Ishikawa (cell line): Measurements from ENCODE around the gene LRP1.

Source experiments
- CEBPB ChIP-seq: IDR thresholded peaks from 2 replicates; pipeline ENCODE4 v1.6.1; 2012
- CREB1 ChIP-seq: IDR thresholded peaks from 2 replicates; pipeline ENCODE4 v1.6.1; 2012; ENCODE audit warnings: low read depth
- EGR1 ChIP-seq: IDR thresholded peaks from 2 replicates; pipeline ENCODE4 v1.6.1; 2012
- EP300 ChIP-seq: IDR thresholded peaks from 2 replicates; pipeline ENCODE4 v1.6.1; 2012; ENCODE audit warnings: borderline replicate concordance
- FOXM1 ChIP-seq: IDR thresholded peaks from 2 replicates; pipeline ENCODE4 v1.6.1; 2012; ENCODE audit warnings: low read depth, borderline replicate concordance
- NFIC ChIP-seq: IDR thresholded peaks from 2 replicates; pipeline ENCODE4 v1.6.1; 2012
- RAD21 ChIP-seq: IDR thresholded peaks from 2 replicates; pipeline ENCODE4 v1.6.1; 2012; ENCODE audit warnings: low read depth
- TAF1 ChIP-seq: IDR thresholded peaks from 2 replicates; pipeline ENCODE4 v1.6.1; 2012; ENCODE audit warnings: low read depth, mild to moderate bottlenecking
- TCF12 ChIP-seq: IDR thresholded peaks from 2 replicates; pipeline ENCODE4 v1.6.1; 2012; ENCODE audit warnings: low read depth
- TEAD4 ChIP-seq: IDR thresholded peaks from 2 replicates; pipeline ENCODE4 v1.6.1; 2012
- YY1 ChIP-seq: IDR thresholded peaks from 2 replicates; pipeline ENCODE4 v1.6.1; 2012; ENCODE audit warnings: low read depth
- ZBTB7A ChIP-seq: IDR thresholded peaks from 2 replicates; pipeline ENCODE4 v1.6.1; 2012; ENCODE audit warnings: low read depth
- TF ChIP-seq, protein P1 (sequence below): IDR thresholded peaks from 2 replicates; pipeline ENCODE4 v1.6.1; 2012; ENCODE audit warnings: low read depth, mild to moderate bottlenecking
- TF ChIP-seq, protein P2 (sequence below): IDR thresholded peaks from 2 replicates; pipeline ENCODE4 v1.6.1; 2012
- TF ChIP-seq, protein P3 (sequence below): IDR thresholded peaks from 2 replicates; pipeline ENCODE4 v1.6.1; 2012

The LRP1 gene

DNA sequence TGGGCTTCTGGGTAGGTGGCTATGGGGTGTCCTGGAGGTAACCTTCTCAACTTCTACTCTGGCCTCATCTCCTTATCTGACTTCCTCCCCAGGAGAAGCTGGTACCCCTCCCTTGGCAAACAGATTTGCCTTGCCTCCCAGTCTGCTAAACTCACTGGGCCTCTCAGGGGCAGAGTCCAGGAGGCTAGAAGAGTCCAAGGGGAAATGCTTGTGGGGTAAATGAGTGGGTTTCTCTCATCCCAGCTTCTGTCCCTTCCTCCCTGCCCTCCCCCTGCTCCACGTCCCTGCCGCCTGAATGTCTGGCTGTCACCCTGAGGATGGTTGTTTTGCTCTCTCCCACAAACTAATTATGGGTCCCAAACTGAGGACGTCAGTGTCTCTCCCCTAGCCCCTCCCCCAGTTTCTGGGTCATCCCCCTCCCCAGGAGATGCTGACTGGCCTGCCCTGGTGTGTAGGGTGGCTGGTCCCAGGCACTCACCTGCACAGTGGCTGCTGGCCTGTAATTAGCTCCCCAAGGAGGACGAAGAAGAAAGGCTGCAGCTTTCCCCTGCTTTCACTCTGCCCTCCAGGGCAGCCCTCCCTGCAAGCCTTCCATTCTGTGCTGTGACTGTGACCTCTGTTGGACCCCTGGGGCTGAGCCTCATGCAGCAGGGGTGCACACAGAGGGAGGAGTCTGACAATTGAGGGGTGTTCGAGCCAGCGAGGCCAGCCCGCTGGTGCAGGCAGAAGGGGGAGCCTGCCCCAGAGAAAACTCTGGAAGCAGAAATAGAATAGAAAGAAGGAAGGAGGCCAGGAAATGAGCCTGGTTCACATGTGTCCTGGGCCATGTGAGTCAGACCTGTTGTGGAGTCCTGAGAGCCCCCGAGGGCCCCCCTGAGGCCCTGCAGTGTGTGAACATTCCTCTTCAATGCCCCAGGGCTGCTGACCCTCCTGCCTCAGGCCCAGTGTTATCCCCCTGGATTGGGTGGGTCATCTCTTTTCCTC lies 19.0 kb downstream of the LRP1 start, which contains the start of gene LRP1-AS:
LRP1-AS (minus strand) TSS at position 659 of the 984 bp plus-strand sequence.
- TF ChIP-seq, protein P1, sequence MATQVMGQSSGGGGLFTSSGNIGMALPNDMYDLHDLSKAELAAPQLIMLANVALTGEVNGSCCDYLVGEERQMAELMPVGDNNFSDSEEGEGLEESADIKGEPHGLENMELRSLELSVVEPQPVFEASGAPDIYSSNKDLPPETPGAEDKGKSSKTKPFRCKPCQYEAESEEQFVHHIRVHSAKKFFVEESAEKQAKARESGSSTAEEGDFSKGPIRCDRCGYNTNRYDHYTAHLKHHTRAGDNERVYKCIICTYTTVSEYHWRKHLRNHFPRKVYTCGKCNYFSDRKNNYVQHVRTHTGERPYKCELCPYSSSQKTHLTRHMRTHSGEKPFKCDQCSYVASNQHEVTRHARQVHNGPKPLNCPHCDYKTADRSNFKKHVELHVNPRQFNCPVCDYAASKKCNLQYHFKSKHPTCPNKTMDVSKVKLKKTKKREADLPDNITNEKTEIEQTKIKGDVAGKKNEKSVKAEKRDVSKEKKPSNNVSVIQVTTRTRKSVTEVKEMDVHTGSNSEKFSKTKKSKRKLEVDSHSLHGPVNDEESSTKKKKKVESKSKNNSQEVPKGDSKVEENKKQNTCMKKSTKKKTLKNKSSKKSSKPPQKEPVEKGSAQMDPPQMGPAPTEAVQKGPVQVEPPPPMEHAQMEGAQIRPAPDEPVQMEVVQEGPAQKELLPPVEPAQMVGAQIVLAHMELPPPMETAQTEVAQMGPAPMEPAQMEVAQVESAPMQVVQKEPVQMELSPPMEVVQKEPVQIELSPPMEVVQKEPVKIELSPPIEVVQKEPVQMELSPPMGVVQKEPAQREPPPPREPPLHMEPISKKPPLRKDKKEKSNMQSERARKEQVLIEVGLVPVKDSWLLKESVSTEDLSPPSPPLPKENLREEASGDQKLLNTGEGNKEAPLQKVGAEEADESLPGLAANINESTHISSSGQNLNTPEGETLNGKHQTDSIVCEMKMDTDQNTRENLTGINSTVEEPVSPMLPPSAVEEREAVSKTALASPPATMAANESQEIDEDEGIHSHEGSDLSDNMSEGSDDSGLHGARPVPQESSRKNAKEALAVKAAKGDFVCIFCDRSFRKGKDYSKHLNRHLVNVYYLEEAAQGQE = no peak
- TF ChIP-seq CEBPB (no peak), EP300 (no peak), TCF12 (no peak), FOXM1 (no peak), RAD21 (no peak), YY1 (no peak), CREB1 (no peak)
- TF ChIP-seq, protein P2, sequence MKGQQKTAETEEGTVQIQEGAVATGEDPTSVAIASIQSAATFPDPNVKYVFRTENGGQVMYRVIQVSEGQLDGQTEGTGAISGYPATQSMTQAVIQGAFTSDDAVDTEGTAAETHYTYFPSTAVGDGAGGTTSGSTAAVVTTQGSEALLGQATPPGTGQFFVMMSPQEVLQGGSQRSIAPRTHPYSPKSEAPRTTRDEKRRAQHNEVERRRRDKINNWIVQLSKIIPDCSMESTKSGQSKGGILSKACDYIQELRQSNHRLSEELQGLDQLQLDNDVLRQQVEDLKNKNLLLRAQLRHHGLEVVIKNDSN = no peak

DNA sequence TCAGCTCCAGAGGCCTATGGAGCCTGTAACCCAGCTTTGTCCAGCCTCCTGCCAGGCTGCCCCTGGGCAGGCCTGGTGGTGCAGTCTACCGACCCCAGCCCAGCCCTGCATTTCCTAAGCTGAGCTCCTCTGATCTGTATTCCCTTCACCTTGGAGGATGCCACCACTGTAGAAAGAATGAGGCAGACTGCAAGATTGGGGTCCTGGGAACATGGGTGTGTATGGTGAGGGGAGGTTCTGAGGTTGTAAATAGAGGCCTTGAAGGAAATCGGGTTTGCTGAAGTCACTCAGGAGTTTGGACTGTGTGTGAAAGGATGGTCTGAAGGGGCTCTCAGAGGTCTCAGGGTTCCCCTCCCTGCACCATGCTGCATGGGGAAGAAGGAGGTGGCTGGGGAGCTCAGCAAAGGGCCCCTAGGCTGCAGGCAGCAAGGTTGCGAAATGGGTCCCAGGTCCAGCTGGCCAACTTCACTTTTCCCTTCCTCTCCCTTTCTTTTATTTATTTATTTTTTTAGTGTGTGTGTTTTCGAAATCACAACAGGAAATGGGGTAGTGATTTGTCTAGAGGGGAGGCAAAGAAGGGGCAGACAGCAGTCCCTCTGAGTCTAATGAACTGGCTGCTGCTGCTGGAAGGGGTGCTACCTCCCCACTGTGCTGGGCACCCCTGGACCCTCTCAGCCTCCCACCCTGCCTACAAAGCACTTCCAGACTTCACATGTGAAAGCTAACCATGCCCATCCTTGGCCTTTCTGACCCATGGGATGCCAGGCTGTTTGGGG lies 20.4 kb downstream of the LRP1 start:
- TF ChIP-seq ZBTB7A (no peak), CEBPB (peak; percentile 50; the same call in 1 of the 2 replicates)

DNA sequence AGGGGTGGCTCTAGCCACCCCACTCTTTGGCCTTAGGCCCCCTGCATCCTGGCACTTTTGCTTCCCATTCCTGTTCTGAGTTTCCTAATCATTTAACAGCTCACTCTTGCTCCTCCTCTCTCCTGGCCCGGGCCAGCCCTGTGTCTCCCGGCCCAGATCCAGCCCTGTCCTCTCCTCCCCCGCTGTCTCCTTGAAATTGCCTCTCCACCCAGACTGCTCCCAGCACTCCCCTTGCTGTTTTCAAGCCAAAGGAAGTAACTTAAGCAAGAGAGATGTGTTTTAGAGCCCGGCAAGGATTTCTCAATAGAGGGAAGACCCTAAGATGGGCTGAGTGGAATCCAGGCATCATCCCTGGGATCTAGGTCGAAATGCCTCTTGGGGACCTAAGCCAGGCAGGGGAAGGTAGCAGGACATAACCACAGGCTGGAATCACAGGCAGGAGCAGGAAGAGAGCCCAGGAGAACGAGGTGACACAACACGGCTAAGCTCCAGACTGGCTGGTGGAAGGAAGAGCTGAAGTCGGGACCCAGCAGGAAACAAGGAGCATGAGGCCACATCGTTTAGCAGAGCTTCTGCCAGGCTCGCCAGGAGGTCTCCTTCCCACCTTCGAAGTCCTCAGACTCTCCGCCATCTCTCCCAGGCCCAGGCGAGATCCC lies 21.1 kb downstream of the LRP1 start:
- TF ChIP-seq CEBPB (no peak), NFIC (no peak), RAD21 (no peak), CREB1 (no peak), YY1 (no peak), EP300 (no peak), TCF12 (no peak), TEAD4 (no peak), FOXM1 (no peak), TAF1 (no peak), ZBTB7A (no peak), EGR1 (no peak)
- TF ChIP-seq, protein P1 = no peak
- TF ChIP-seq, protein P2 = no peak
- TF ChIP-seq, protein P3, sequence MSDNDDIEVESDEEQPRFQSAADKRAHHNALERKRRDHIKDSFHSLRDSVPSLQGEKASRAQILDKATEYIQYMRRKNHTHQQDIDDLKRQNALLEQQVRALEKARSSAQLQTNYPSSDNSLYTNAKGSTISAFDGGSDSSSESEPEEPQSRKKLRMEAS = no peak

DNA sequence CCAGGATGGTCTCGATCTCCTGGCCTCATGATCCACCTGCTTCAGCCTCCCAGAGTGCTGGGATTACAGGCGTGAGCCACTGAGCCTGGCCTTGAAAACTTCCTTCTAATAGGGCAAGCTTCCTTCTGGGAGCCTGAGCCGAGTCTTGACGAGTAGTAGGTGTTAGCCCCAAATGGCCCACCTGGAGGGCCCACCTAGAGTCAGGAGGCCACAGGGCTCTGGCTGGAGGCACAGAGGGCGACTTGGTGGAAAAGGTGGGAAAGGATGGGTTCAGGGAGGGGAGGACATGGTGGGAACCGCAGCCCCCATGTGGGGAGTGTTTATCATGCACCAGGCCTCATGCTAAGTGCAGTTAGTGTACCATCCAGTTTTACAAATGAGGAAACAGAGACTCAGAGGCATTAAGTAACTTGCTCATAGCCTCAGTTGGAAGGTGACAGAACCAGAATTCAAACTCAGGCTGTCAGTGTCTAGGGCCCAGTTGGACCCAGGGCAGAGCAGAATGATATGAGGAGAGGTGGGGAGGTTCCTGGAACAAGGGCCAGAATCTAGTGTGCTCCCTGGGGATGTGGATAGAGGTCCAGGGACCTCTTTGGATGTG lies 22.2 kb downstream of the LRP1 start:
- TF ChIP-seq RAD21 (no peak), CEBPB (no peak), TEAD4 (no peak), CREB1 (no peak), TCF12 (no peak), EGR1 (no peak), EP300 (no peak)
- TF ChIP-seq, protein P1 = no peak
- TF ChIP-seq, protein P3 = no peak
- TF ChIP-seq, protein P2 = no peak
